ENCODE results near the gene NRIP1. TPM values are rescaled to one million over a fixed set of nuclear protein-coding genes. Genes with fewer than 3 reads are reported as not detected.

The NRIP1 gene
- total RNA-seq, 1 donor from 2014 or later: 72.1 TPM

DNA sequence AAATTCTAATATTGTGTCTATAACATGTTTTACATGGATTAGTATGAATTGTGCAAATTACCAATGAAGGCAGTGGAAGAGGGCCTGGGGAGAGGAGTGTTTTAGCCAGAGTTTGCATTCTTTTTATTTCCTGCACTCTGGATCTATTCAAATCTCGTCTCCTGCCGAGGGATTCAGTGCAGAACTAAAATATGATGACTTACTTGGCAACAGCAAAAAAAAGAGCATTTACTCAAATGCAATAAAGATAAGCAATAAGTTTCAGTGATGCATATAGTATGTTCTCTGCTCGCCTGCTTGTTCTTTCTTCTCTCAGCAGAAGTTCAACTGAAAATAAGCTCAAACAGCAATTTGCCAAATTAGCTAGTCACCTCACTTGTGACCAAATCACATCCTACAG is 33.4 kb upstream of the NRIP1 start:
- no peak overlapping the region for H3K4me3 Mint-ChIP-seq (ENCODE audit: unreplicated experiment)
- peaks cover 17% of the 10 kb centered on the region for H3K4me1 Mint-ChIP-seq (ENCODE audit: unreplicated experiment)
- DNase-seq (ENCODE audit: low spot score): no peak
- H3K27me3 Mint-ChIP-seq (ENCODE audit: unreplicated experiment): no peaks in the 10 kb centered on the region
- H3K27ac Mint-ChIP-seq (ENCODE audit: unreplicated experiment): no peak overlapping the region
- TF ChIP-seq, protein P1, sequence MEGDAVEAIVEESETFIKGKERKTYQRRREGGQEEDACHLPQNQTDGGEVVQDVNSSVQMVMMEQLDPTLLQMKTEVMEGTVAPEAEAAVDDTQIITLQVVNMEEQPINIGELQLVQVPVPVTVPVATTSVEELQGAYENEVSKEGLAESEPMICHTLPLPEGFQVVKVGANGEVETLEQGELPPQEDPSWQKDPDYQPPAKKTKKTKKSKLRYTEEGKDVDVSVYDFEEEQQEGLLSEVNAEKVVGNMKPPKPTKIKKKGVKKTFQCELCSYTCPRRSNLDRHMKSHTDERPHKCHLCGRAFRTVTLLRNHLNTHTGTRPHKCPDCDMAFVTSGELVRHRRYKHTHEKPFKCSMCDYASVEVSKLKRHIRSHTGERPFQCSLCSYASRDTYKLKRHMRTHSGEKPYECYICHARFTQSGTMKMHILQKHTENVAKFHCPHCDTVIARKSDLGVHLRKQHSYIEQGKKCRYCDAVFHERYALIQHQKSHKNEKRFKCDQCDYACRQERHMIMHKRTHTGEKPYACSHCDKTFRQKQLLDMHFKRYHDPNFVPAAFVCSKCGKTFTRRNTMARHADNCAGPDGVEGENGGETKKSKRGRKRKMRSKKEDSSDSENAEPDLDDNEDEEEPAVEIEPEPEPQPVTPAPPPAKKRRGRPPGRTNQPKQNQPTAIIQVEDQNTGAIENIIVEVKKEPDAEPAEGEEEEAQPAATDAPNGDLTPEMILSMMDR (IDR thresholded peaks at IDR 0.05; ENCODE audit: unreplicated experiment): no peak
- no peaks in the 10 kb centered on the region for H3K9me3 Mint-ChIP-seq (ENCODE audit: unreplicated experiment)
- no peaks in the 10 kb centered on the region for H3K36me3 Mint-ChIP-seq (ENCODE audit: low read depth, unreplicated experiment)

DNA sequence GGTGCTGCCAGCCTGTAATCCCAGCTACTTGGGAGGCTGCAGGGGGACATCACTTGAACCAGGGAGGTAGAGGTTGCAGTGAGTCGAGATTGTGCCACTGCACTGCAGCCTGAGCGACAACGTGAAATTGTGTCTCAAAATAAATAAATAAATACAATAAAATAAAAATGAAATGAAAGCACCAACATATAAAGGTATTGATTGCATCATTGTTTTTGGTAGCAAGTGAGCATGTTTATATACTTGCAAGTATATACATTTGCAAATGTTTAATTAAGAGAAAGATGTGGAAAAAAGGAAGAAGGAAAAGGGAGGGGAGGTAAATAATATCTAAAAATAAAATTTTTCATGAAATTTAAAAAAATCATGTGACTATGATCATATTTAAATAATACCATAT is 32.8 kb upstream of the NRIP1 start:
- Mint-ChIP-seq H3K4me1 (ENCODE audit: unreplicated experiment) (peaks cover 17% of the 10 kb centered on the region), H3K9me3 (ENCODE audit: unreplicated experiment) (no peaks in the 10 kb centered on the region), H3K36me3 (ENCODE audit: low read depth, unreplicated experiment) (no peaks in the 10 kb centered on the region), H3K4me3 (ENCODE audit: unreplicated experiment) (no peak overlapping the region), H3K27me3 (ENCODE audit: unreplicated experiment) (no peaks in the 10 kb centered on the region), H3K27ac (ENCODE audit: unreplicated experiment) (no peak overlapping the region)
- TF ChIP-seq, protein P1 (IDR thresholded peaks at IDR 0.05; ENCODE audit: unreplicated experiment): no peak
- DNase-seq (ENCODE audit: low spot score): no peak

DNA sequence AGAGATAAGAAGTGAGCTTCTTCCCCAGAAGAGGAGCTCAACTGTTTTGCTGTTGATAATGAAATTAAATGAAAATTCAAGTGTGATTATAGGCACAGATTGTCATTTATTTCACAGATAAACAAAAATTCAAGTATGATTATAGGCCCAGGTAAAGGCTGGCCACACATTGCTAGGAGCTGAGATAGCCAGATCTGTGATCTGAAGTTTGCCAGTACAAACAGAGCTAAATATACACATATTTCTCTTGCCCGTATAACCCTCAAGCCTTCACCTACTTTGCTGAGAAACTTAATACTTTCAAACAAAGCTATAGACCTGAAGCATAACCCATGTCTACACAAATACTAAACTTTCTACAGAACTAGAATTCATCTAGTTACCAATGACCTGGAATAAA is 31.3 kb upstream of the NRIP1 start:
- TF ChIP-seq, protein P1 (IDR thresholded peaks at IDR 0.05; ENCODE audit: unreplicated experiment): no peak
- Mint-ChIP-seq H3K27ac (ENCODE audit: unreplicated experiment) (no peak overlapping the region), H3K4me3 (ENCODE audit: unreplicated experiment) (no peak overlapping the region), H3K27me3 (ENCODE audit: unreplicated experiment) (no peaks in the 10 kb centered on the region), H3K36me3 (ENCODE audit: low read depth, unreplicated experiment) (no peaks in the 10 kb centered on the region), H3K4me1 (ENCODE audit: unreplicated experiment) (peaks cover 17% of the 10 kb centered on the region), H3K9me3 (ENCODE audit: unreplicated experiment) (no peaks in the 10 kb centered on the region)
- no peak for DNase-seq (ENCODE audit: low spot score)

DNA sequence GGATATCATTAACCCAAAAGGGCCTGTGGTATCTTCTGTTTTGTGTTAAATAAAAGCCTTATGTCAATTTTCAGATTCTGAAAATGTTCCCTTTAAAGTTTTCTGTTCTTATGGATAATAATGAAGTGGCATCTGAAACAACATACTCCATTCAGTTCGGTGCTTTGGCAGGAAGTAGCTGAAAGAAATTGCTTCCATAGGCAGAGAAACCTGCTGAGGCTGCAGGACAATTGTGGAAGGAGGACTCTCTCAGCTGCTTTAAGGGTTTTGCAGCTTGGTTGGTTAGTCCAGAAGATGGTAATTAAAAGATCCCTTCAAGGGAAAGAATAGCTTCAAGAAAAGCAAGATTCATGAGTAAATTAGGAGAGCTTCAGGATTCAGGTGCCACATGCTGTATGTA is 30.5 kb upstream of the NRIP1 start:
- no peaks in the 10 kb centered on the region for H3K27me3 Mint-ChIP-seq (ENCODE audit: unreplicated experiment)
- TF ChIP-seq, protein P1 (IDR thresholded peaks at IDR 0.05; ENCODE audit: unreplicated experiment): no peak
- H3K36me3 Mint-ChIP-seq (ENCODE audit: low read depth, unreplicated experiment): no peaks in the 10 kb centered on the region
- DNase-seq (ENCODE audit: low spot score): no peak
- H3K9me3 Mint-ChIP-seq (ENCODE audit: unreplicated experiment): no peaks in the 10 kb centered on the region
- no peak overlapping the region for H3K27ac Mint-ChIP-seq (ENCODE audit: unreplicated experiment)
- no peak overlapping the region for H3K4me3 Mint-ChIP-seq (ENCODE audit: unreplicated experiment)
- H3K4me1 Mint-ChIP-seq (ENCODE audit: unreplicated experiment): peaks cover 17% of the 10 kb centered on the region

DNA sequence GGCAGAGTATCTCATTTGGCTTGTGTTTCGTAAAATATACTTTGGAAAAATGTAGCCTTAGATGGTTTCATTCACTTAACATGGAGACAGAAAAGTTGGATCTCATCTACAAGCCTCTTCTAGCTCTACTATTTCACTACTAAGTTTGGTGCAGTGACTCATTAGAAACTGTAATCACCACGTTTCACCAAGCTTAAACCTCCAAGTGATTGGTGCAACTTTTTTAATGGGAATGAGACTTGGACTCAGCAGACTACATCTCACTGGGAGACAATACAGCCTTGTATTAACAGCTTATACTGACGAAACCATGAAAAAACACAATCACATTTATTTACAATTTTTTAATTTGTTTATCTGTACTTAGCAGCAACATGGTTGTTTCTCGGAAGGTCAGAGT is 29.9 kb upstream of the NRIP1 start:
- no peaks in the 10 kb centered on the region for H3K27me3 Mint-ChIP-seq (ENCODE audit: unreplicated experiment)
- H3K4me3 Mint-ChIP-seq (ENCODE audit: unreplicated experiment): no peak overlapping the region
- TF ChIP-seq, protein P1 (IDR thresholded peaks at IDR 0.05; ENCODE audit: unreplicated experiment): no peak
- DNase-seq (ENCODE audit: low spot score): no peak
- H3K36me3 Mint-ChIP-seq (ENCODE audit: low read depth, unreplicated experiment): no peaks in the 10 kb centered on the region
- H3K27ac Mint-ChIP-seq (ENCODE audit: unreplicated experiment): no peak overlapping the region
- no peaks in the 10 kb centered on the region for H3K9me3 Mint-ChIP-seq (ENCODE audit: unreplicated experiment)
- H3K4me1 Mint-ChIP-seq (ENCODE audit: unreplicated experiment): peaks cover 17% of the 10 kb centered on the region
